Measurements from ENCODE around the gene PEPD. TPM values are rescaled to one million over a fixed set of nuclear protein-coding genes. Genes with fewer than 3 reads are reported as not detected.

The PEPD gene
- polyA plus RNA-seq, 4 donors = 159 to 1,330 (median 491) TPM

GRCh38 chr19:33440241-33440640 lies 81.3 kb downstream of the PEPD start:
- DNase-seq (no peak), FAIRE-seq (no peak)
- peaks cover 0 to 28% (median 7%) of the 10 kb centered on the region in 3 donors for H3K36me3 ChIP-seq (ENCODE audit: control insufficient read depth in 3 of 3, insufficient read depth in 2 of 3, low read depth in 1 of 3, low read length in 3 of 3)
- no peaks in the 10 kb centered on the region for H3K4me1 ChIP-seq (ENCODE audit: control insufficient read depth in 3 of 3, insufficient read depth in 2 of 3, low read depth in 1 of 3, low read length in 2 of 3)
- H3K27me3 ChIP-seq (ENCODE audit: control insufficient read depth in 3 of 3, insufficient read depth in 3 of 3, low read length in 3 of 3) = no peaks in the 10 kb centered on the region
- no peak overlapping the region for H3K27ac ChIP-seq (ENCODE audit: low read depth in 1 of 3, low read length in 2 of 3)
- WGBS, 3 donors = 79 to 81% (median 80%) methylated on average over 6 of the region's 6 CpGs
- H3K9me3 ChIP-seq (ENCODE audit: control insufficient read depth in 2 of 2, insufficient read depth in 1 of 2, low read depth in 1 of 2, low read length in 1 of 2) = no peaks in the 10 kb centered on the region
- H3K4me3 ChIP-seq (ENCODE audit: low read depth in 1 of 3, low read length in 3 of 3) = no peak overlapping the region

GRCh38 chr19:33438987-33439781 lies 82.4 kb downstream of the PEPD start:
- H3K4me1 ChIP-seq (ENCODE audit: control insufficient read depth in 3 of 3, insufficient read depth in 2 of 3, low read depth in 1 of 3, low read length in 2 of 3) = peaks cover 0 to 3% (median 0%) of the 10 kb centered on the region in 3 donors
- no peaks in the 10 kb centered on the region for H3K27me3 ChIP-seq (ENCODE audit: control insufficient read depth in 3 of 3, insufficient read depth in 3 of 3, low read length in 3 of 3)
- H3K27ac ChIP-seq (ENCODE audit: low read depth in 1 of 3, low read length in 2 of 3) = no peak overlapping the region
- WGBS, 3 donors = 82 to 85% (median 83%) methylated on average over 15 to 16 of the region's 16 CpGs
- H3K36me3 ChIP-seq (ENCODE audit: control insufficient read depth in 3 of 3, insufficient read depth in 2 of 3, low read depth in 1 of 3, low read length in 3 of 3) = peaks cover 0 to 28% (median 4%) of the 10 kb centered on the region in 3 donors
- FAIRE-seq (no peak), DNase-seq (no peak)
- no peak overlapping the region for H3K4me3 ChIP-seq (ENCODE audit: low read depth in 1 of 3, low read length in 3 of 3)
- no peaks in the 10 kb centered on the region for H3K9me3 ChIP-seq (ENCODE audit: control insufficient read depth in 2 of 2, insufficient read depth in 1 of 2, low read depth in 1 of 2, low read length in 1 of 2)

GRCh38 chr19:33437821-33438671 lies 83.5 kb downstream of the PEPD start:
- no peak overlapping the region for H3K4me3 ChIP-seq (ENCODE audit: low read depth in 1 of 3, low read length in 3 of 3)
- no peak overlapping the region for H3K27ac ChIP-seq (ENCODE audit: low read depth in 1 of 3, low read length in 2 of 3)
- H3K36me3 ChIP-seq (ENCODE audit: control insufficient read depth in 3 of 3, insufficient read depth in 2 of 3, low read depth in 1 of 3, low read length in 3 of 3) = peaks cover 0 to 26% (median 4%) of the 10 kb centered on the region in 3 donors
- WGBS, 3 donors = 22 to 56% (median 40%) methylated on average over 11 of the region's 11 CpGs
- no peaks in the 10 kb centered on the region for H3K27me3 ChIP-seq (ENCODE audit: control insufficient read depth in 3 of 3, insufficient read depth in 3 of 3, low read length in 3 of 3)
- no peaks in the 10 kb centered on the region for H3K9me3 ChIP-seq (ENCODE audit: control insufficient read depth in 2 of 2, insufficient read depth in 1 of 2, low read depth in 1 of 2, low read length in 1 of 2)
- FAIRE-seq = no peak
- peaks cover 0 to 3% (median 0%) of the 10 kb centered on the region in 3 donors for H3K4me1 ChIP-seq (ENCODE audit: control insufficient read depth in 3 of 3, insufficient read depth in 2 of 3, low read depth in 1 of 3, low read length in 2 of 3)
- DNase-seq = peak in 1 of 2 donors; percentile 70

GRCh38 chr19:33437393-33437820 lies 84.2 kb downstream of the PEPD start:
- DNase-seq (no peak), FAIRE-seq (no peak)
- peaks cover 0 to 26% (median 4%) of the 10 kb centered on the region in 3 donors for H3K36me3 ChIP-seq (ENCODE audit: control insufficient read depth in 3 of 3, insufficient read depth in 2 of 3, low read depth in 1 of 3, low read length in 3 of 3)
- no peak overlapping the region for H3K27ac ChIP-seq (ENCODE audit: low read depth in 1 of 3, low read length in 2 of 3)
- H3K9me3 ChIP-seq (ENCODE audit: control insufficient read depth in 2 of 2, insufficient read depth in 1 of 2, low read depth in 1 of 2, low read length in 1 of 2) = no peaks in the 10 kb centered on the region
- 43 to 59% (median 53%) methylated on average over 11 of the region's 11 CpGs for WGBS, 3 donors
- H3K4me1 ChIP-seq (ENCODE audit: control insufficient read depth in 3 of 3, insufficient read depth in 2 of 3, low read depth in 1 of 3, low read length in 2 of 3) = peaks cover 0 to 3% (median 0%) of the 10 kb centered on the region in 3 donors
- H3K27me3 ChIP-seq (ENCODE audit: control insufficient read depth in 3 of 3, insufficient read depth in 3 of 3, low read length in 3 of 3) = no peaks in the 10 kb centered on the region
- H3K4me3 ChIP-seq (ENCODE audit: low read depth in 1 of 3, low read length in 3 of 3) = no peak overlapping the region

- Histone ChIP-seq H3K36me3 (ENCODE audit: control insufficient read depth in 3 of 3, insufficient read depth in 2 of 3, low read depth in 1 of 3, low read length in 3 of 3) (peaks cover 0 to 26% (median 4%) of the 10 kb centered on the region in 3 donors), H3K27ac (ENCODE audit: low read depth in 1 of 3, low read length in 2 of 3) (no peak overlapping the region), H3K9me3 (ENCODE audit: control insufficient read depth in 2 of 2, insufficient read depth in 1 of 2, low read depth in 1 of 2, low read length in 1 of 2) (no peaks in the 10 kb centered on the region), H3K4me1 (ENCODE audit: control insufficient read depth in 3 of 3, insufficient read depth in 2 of 3, low read depth in 1 of 3, low read length in 2 of 3) (peaks cover 0 to 3% (median 0%) of the 10 kb centered on the region in 3 donors), H3K27me3 (ENCODE audit: control insufficient read depth in 3 of 3, insufficient read depth in 3 of 3, low read length in 3 of 3) (no peaks in the 10 kb centered on the region), H3K4me3 (ENCODE audit: low read depth in 1 of 3, low read length in 3 of 3) (no peak overlapping the region)
- DNase-seq = no peak
- FAIRE-seq = no peak
- 86 to 87% (median 86%) methylated on average over 20 to 22 of the region's 22 CpGs for WGBS, 3 donors
Measured at GRCh38 chr19:33436360-33437345, 84.9 kb downstream of the PEPD start.

- Histone ChIP-seq H3K4me1 (ENCODE audit: control insufficient read depth in 3 of 3, insufficient read depth in 2 of 3, low read depth in 1 of 3, low read length in 2 of 3) (peaks cover 0 to 3% (median 0%) of the 10 kb centered on the region in 3 donors), H3K9me3 (ENCODE audit: control insufficient read depth in 2 of 2, insufficient read depth in 1 of 2, low read depth in 1 of 2, low read length in 1 of 2) (no peaks in the 10 kb centered on the region), H3K4me3 (ENCODE audit: low read depth in 1 of 3, low read length in 3 of 3) (no peak overlapping the region), H3K27me3 (ENCODE audit: control insufficient read depth in 3 of 3, insufficient read depth in 3 of 3, low read length in 3 of 3) (no peaks in the 10 kb centered on the region), H3K36me3 (ENCODE audit: control insufficient read depth in 3 of 3, insufficient read depth in 2 of 3, low read depth in 1 of 3, low read length in 3 of 3) (peaks cover 0 to 20% (median 4%) of the 10 kb centered on the region in 3 donors), H3K27ac (ENCODE audit: low read depth in 1 of 3, low read length in 2 of 3) (peak overlapping the region in 1 of 3 donors; percentile 33)
- 88 to 90% (median 90%) methylated on average over 11 of the region's 11 CpGs for WGBS, 3 donors
- DNase-seq (no peak), FAIRE-seq (no peak)
Measured at GRCh38 chr19:33435706-33436359, 85.8 kb downstream of the PEPD start.

- no peak overlapping the region for H3K4me3 ChIP-seq (ENCODE audit: low read depth in 1 of 3, low read length in 3 of 3)
- peak overlapping the region in 1 of 3 donors; percentile 33 for H3K27ac ChIP-seq (ENCODE audit: low read depth in 1 of 3, low read length in 2 of 3)
- DNase-seq = peak in 1 of 2 donors; percentile 38
- H3K4me1 ChIP-seq (ENCODE audit: control insufficient read depth in 3 of 3, insufficient read depth in 2 of 3, low read depth in 1 of 3, low read length in 2 of 3) = peaks cover 0 to 3% (median 0%) of the 10 kb centered on the region in 3 donors
- no peaks in the 10 kb centered on the region for H3K27me3 ChIP-seq (ENCODE audit: control insufficient read depth in 3 of 3, insufficient read depth in 3 of 3, low read length in 3 of 3)
- peaks cover 0 to 18% (median 4%) of the 10 kb centered on the region in 3 donors for H3K36me3 ChIP-seq (ENCODE audit: control insufficient read depth in 3 of 3, insufficient read depth in 2 of 3, low read depth in 1 of 3, low read length in 3 of 3)
- no peaks in the 10 kb centered on the region for H3K9me3 ChIP-seq (ENCODE audit: control insufficient read depth in 2 of 2, insufficient read depth in 1 of 2, low read depth in 1 of 2, low read length in 1 of 2)
- FAIRE-seq = no peak
- WGBS, 3 donors = 75 to 84% (median 77%) methylated on average over 28 of the region's 28 CpGs
Measured at GRCh38 chr19:33434886-33435705, 86.5 kb downstream of the PEPD start.
